ENCODE measurements around the gene ACAP3.

DNA sequence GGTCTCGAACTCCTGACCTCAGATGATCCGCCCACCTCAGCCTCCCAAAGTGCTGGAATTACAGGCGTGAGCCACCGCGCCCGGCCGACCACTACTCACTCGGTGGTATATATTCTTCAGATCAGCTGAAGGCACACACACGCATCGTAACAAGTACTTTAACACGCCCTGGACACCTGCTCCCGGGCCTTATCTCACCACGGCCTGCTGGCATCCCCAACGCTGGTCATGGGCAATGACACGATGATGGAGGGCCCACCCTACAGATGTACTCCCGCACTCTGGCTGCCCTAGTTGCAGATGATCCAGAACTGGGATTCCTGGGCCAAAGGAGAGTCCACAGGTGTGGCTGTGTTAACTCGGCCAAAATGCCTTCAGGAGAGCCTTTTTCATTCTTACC, 45.7 kb downstream of the ACAP3 start:
- TF ChIP-seq, protein P1, sequence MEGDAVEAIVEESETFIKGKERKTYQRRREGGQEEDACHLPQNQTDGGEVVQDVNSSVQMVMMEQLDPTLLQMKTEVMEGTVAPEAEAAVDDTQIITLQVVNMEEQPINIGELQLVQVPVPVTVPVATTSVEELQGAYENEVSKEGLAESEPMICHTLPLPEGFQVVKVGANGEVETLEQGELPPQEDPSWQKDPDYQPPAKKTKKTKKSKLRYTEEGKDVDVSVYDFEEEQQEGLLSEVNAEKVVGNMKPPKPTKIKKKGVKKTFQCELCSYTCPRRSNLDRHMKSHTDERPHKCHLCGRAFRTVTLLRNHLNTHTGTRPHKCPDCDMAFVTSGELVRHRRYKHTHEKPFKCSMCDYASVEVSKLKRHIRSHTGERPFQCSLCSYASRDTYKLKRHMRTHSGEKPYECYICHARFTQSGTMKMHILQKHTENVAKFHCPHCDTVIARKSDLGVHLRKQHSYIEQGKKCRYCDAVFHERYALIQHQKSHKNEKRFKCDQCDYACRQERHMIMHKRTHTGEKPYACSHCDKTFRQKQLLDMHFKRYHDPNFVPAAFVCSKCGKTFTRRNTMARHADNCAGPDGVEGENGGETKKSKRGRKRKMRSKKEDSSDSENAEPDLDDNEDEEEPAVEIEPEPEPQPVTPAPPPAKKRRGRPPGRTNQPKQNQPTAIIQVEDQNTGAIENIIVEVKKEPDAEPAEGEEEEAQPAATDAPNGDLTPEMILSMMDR (IDR thresholded peaks at IDR 0.05) = no peak
- no peak for TF ChIP-seq POLR2A (IDR thresholded peaks at IDR 0.05)

All from lower leg skin (tissue), 3 donors.